Muscle layer of duodenum (tissue), 2 donors: ENCODE results near the gene DPH2.

Source experiments
- H3K27ac ChIP-seq: one replicate; pipeline ENCODE4 v1.7.0; 2013; ENCODE audit warnings: mild to moderate bottlenecking, low read length
- H3K27me3 ChIP-seq: one replicate; pipeline ENCODE4 v1.7.0; 2013; ENCODE audit warnings: low read depth, mild to moderate bottlenecking, control low read depth, low read length
- H3K36me3 ChIP-seq, 2 donors: one replicate each; pipeline ENCODE4 v1.7.0; 2013; ENCODE audit warnings: low read length in 2 of 2, control low read depth in 1 of 2, mild to moderate bottlenecking in 1 of 2; ENCODE audit not compliant: insufficient read depth in 2 of 2, control insufficient read depth in 1 of 2
- H3K4me1 ChIP-seq, 2 donors: one replicate each; pipeline ENCODE4 v1.7.0; 2013; ENCODE audit warnings: low read length in 2 of 2, mild to moderate bottlenecking in 2 of 2, control low read depth in 1 of 2, moderate library complexity in 1 of 2; ENCODE audit not compliant: insufficient read depth in 2 of 2, control insufficient read depth in 1 of 2
- H3K4me3 ChIP-seq, 2 donors: one replicate each; pipeline ENCODE4 v1.7.0; 2013; ENCODE audit warnings: low read length in 2 of 2, low read depth in 1 of 2, mild to moderate bottlenecking in 1 of 2
- H3K9me3 ChIP-seq, 2 donors: one replicate each; pipeline ENCODE4 v1.7.0; 2013; ENCODE audit warnings: low read length in 2 of 2, control low read depth in 1 of 2, mild to moderate bottlenecking in 1 of 2; ENCODE audit not compliant: control insufficient read depth in 1 of 2
- donor health status: healthy.

The DPH2 gene

DNA sequence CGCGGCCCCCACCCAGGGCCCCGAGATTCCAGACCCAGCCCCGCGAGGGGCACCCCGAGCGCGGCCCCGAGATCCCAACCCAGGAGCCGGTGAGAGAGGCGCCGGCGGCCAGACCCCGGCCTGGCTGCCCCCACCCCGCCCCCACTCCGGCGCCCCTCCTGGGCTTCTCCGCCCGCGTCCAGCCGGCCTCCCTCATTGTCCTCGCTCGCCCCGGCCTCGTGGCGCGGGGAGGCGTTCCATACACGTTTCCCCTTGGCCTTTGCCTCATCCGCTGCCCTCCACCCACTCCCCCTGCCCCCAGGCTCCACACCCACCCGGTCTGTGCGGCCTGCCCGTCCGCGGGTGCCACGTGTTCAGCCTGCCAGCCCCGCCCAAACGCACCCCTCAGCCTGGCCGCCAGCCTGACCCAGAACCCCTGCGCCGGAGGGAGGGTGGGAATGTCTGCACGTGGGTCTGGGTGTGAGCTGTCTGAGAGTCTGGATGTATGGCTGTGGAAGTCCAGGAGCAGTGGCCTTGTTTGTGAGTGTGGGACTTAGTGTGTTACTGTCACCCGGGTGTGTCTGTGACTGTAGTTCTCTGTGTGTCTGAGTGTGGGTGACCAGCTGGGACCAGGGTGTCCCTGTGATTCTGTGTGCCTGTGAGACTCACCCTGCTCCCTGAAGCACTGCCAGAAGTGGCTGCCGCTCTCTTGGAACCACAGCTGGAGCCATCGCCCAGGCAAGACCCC lies 9.9 kb downstream of the DPH2 start:
- H3K4me3 ChIP-seq = peak overlapping the region; percentile 55 to 70

DNA sequence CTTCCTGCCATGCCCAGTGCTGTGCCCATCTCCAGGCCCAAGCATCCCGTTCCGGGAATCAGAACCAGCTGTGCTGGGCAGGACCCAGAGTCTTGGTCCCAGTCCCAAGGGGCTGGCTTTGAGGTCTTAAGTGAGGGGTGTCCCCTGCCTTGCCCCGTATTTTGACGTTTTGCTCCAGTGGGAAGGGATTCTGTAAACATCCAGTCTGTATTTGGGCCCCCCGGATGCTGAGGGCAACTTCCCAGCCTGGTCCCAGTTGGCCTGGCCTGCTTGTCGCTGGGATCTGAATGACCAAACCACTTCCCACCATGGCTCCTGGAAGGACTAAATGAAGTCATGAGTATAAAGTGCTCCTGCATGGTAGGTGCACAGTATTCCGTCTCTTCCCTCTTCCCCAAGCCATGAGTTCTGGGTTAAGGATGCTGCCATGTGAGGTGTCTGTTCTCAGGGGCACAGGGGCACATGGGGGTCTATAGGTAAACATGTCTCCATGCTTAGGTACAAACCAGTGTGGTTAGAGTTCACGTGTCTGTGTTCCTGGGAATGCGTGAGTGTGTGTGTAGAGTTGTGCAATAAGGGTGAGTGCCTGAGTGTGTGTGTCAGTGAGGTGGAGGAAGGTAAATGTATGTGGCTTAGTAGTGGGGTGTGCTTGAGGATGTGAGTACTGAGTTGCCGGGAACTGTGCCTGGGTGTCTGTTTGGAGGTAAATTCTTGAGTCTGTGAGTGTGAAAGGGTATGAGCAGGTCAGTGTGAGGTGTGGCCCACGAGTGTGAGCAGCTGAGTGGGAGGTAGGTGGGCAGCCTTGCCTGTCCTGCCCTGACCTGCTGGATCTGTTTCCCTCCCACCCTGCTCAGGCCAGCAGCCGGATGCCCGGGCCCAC lies 10.7 kb downstream of the DPH2 start:
- H3K36me3 ChIP-seq = peaks cover 11 to 17% of the 10 kb centered on the region in 2 donors
- no peak overlapping the region for H3K27ac ChIP-seq
- no peaks in the 10 kb centered on the region for H3K9me3 ChIP-seq
- peak overlapping the region; percentile 55 to 70 for H3K4me3 ChIP-seq
- no peaks in the 10 kb centered on the region for H3K27me3 ChIP-seq
- peaks cover 8 to 34% of the 10 kb centered on the region in 2 donors for H3K4me1 ChIP-seq

More for the DNA sequence above, 9.9 kb downstream of the DPH2 start:
- Histone ChIP-seq H3K4me1 (peaks cover 8 to 36% of the 10 kb centered on the region in 2 donors), H3K27me3 (no peaks in the 10 kb centered on the region), H3K9me3 (no peaks in the 10 kb centered on the region), H3K36me3 (peaks cover 13 to 17% of the 10 kb centered on the region in 2 donors), H3K27ac (no peak overlapping the region)

DNA sequence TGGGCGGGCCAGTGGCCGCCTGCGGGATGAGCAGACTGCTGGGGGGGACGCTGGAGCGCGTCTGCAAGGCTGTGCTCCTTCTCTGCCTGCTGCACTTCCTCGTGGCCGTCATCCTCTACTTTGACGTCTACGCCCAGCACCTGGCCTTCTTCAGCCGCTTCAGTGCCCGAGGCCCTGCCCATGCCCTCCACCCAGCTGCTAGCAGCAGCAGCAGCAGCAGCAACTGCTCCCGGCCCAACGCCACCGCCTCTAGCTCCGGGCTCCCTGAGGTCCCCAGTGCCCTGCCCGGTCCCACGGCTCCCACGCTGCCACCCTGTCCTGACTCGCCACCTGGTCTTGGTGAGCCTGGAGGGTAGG lies 11.3 kb downstream of the DPH2 start:
- peaks cover 17% of the 10 kb centered on the region in 2 donors for H3K36me3 ChIP-seq
- no peak overlapping the region for H3K4me3 ChIP-seq

GRCh38 chr1:43981636-43982035 lies 11.8 kb downstream of the DPH2 start:
- Histone ChIP-seq H3K4me1 (peaks cover 8 to 23% of the 10 kb centered on the region in 2 donors), H3K27me3 (no peaks in the 10 kb centered on the region), H3K9me3 (no peaks in the 10 kb centered on the region), H3K4me3 (no peak overlapping the region), H3K27ac (no peak overlapping the region), H3K36me3 (peaks cover 11 to 15% of the 10 kb centered on the region in 2 donors)

More for the DNA sequence above, 11.3 kb downstream of the DPH2 start:
- H3K27ac ChIP-seq = no peak overlapping the region
- no peaks in the 10 kb centered on the region for H3K9me3 ChIP-seq
- no peaks in the 10 kb centered on the region for H3K27me3 ChIP-seq
- H3K4me1 ChIP-seq = peaks cover 8 to 28% of the 10 kb centered on the region in 2 donors

GRCh38 chr1:43982241-43982640 lies 12.4 kb downstream of the DPH2 start:
- H3K9me3 ChIP-seq = no peaks in the 10 kb centered on the region
- H3K36me3 ChIP-seq = peaks cover 6 to 9% of the 10 kb centered on the region in 2 donors
- H3K4me3 ChIP-seq = no peak overlapping the region
- no peaks in the 10 kb centered on the region for H3K27me3 ChIP-seq
- no peak overlapping the region for H3K27ac ChIP-seq
- H3K4me1 ChIP-seq = peaks cover 8 to 17% of the 10 kb centered on the region in 2 donors

- Histone ChIP-seq H3K9me3 (no peaks in the 10 kb centered on the region), H3K27ac (no peak overlapping the region), H3K4me1 (peaks cover 8 to 13% of the 10 kb centered on the region in 2 donors), H3K36me3 (peaks cover under 1 to 9% of the 10 kb centered on the region in 2 donors), H3K4me3 (no peak overlapping the region), H3K27me3 (no peaks in the 10 kb centered on the region)
These were observed 13.0 kb downstream of the DPH2 start for GRCh38 chr1:43982808-43983207.

DNA sequence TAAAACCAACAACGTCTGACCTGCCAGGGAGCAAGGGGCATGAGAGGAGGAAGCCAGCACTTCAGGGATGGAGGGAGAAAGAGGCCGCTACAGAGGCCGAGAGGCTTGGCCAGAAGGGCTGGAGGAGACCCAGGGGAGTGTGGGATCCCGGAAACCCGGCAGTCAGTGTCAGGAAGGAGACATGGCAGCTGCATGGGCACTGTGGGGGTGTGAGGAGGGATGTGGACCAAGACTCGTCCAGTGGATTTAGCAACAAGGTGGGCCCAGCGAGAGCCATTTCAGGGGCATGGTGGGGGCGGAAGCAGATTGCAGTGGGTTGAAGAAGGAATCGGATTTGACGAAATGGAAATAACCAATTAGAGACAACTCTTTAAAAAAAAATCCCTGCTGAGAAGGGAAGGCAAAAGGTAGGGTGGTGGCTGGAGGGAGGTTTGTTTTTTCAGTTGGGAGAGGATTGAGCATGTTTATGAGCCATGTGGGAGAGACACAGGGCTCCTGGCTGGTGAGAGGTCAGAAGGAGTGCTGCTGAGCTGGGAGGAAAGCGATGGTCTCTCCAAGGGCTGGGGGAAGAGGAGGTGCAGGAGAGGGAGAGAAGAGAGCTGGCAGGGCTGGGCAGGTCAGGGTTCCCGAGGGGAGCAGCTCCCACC lies 13.6 kb downstream of the DPH2 start:
- H3K27ac ChIP-seq = no peak overlapping the region
- no peaks in the 10 kb centered on the region for H3K27me3 ChIP-seq
- H3K36me3 ChIP-seq = peaks cover 0 to 9% of the 10 kb centered on the region in 2 donors
- no peak overlapping the region for H3K4me3 ChIP-seq
- H3K4me1 ChIP-seq = peaks cover 8 to 9% of the 10 kb centered on the region in 2 donors
- H3K9me3 ChIP-seq = no peaks in the 10 kb centered on the region

DNA sequence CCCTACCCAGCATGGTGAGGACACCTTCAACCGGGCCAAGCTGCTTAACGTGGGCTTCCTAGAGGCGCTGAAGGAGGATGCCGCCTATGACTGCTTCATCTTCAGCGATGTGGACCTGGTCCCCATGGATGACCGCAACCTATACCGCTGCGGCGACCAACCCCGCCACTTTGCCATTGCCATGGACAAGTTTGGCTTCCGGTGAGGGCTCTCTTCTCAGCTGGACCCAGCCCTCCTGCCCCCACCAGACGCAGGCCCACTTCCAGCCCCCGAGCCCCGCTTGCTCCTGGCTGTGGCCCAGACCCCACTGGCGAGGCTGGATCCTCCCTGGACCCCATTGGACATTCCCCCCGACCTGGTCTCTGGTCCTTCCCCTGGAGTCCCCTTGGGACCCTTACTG lies 15.0 kb downstream of the DPH2 start:
- H3K27ac ChIP-seq = no peak overlapping the region
- H3K4me3 ChIP-seq = no peak overlapping the region
- H3K4me1 ChIP-seq = peaks cover 4 to 8% of the 10 kb centered on the region in 2 donors
- H3K27me3 ChIP-seq = no peaks in the 10 kb centered on the region
- peaks cover 0 to 9% of the 10 kb centered on the region in 2 donors for H3K36me3 ChIP-seq
- no peaks in the 10 kb centered on the region for H3K9me3 ChIP-seq

DNA sequence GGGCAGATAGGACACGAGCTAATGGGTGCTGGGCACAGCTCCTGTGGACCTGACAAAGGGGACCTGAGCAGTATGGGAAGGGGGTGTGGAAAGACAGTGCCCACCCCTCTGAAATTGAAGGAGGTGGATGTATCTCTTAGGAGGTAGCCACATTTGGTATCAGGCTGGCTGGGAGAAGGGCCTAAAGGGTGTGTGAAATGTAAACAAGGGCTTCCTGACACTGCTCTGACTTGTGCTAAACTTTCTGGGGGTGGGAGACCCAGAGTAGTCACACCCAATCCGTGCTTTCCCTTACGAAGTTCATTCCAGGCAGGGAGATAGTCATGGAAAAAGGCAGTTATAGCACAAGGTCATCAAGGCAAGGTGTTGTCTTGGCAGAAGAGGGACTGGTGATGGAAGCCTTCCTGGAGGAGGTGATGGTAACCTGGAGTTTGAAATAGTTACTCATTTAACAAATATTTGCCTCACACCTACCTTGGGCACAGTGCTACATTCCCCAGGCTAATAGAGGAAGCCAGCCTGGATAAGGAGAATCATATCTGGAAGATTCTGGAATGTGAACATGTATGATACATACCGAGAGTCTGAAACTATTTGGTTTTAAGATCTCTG lies 16.3 kb downstream of the DPH2 start:
- peaks cover 0 to 6% of the 10 kb centered on the region in 2 donors for H3K4me1 ChIP-seq
- no peaks in the 10 kb centered on the region for H3K27me3 ChIP-seq
- no peak overlapping the region for H3K27ac ChIP-seq
- no peak overlapping the region for H3K4me3 ChIP-seq
- H3K9me3 ChIP-seq = no peaks in the 10 kb centered on the region
- H3K36me3 ChIP-seq = peaks cover 0 to 9% of the 10 kb centered on the region in 2 donors

- no peaks in the 10 kb centered on the region for H3K9me3 ChIP-seq
These were observed 16.9 kb downstream of the DPH2 start for GRCh38 chr1:43986712-43987111.

More at GRCh38 chr1:43986712-43987111, 16.9 kb downstream of the DPH2 start:
- peaks cover 0 to 9% of the 10 kb centered on the region in 2 donors for H3K36me3 ChIP-seq
- no peak overlapping the region for H3K4me3 ChIP-seq
- H3K4me1 ChIP-seq = peaks cover 0 to 8% of the 10 kb centered on the region in 2 donors
- no peaks in the 10 kb centered on the region for H3K27me3 ChIP-seq
- H3K27ac ChIP-seq = no peak overlapping the region
